GM19099 (cell line): Measurements from ENCODE around the gene MYF5.

Experiments used
- POLR2A ChIP-seq: IDR thresholded peaks from 3 replicates; pipeline ENCODE4 v1.6.1; 2011; ENCODE audit warnings: low read depth; ENCODE audit not compliant: insufficient read length; ENCODE audit errors: extremely low read depth

The MYF5 gene

GRCh38 chr12:80702889-80703805, 13.6 kb upstream of the MYF5 start:
- TF ChIP-seq POLR2A = no peak

GRCh38 chr12:80704420-80704819, 12.3 kb upstream of the MYF5 start:
- TF ChIP-seq POLR2A = no peak

- TF ChIP-seq POLR2A = no peak
Observed at GRCh38 chr12:80707126-80707829, 9.4 kb upstream of the MYF5 start, which contains the start of gene MYF6. MYF6 (plus strand) TSS chr12:80707634; CDS start chr12:80707720, 86 bp downstream.

GRCh38 chr12:80707830-80708258, 8.9 kb upstream of the MYF5 start:
- TF ChIP-seq POLR2A = no peak

GRCh38 chr12:80708259-80708974, 8.3 kb upstream of the MYF5 start:
- TF ChIP-seq POLR2A = no peak

GRCh38 chr12:80708975-80709328, 7.8 kb upstream of the MYF5 start:
- no peak for TF ChIP-seq POLR2A

- TF ChIP-seq POLR2A = no peak
Observed at GRCh38 chr12:80709811-80710726, 6.6 kb upstream of the MYF5 start.

- no peak for TF ChIP-seq POLR2A
Observed at GRCh38 chr12:80710727-80711449, 5.8 kb upstream of the MYF5 start.

GRCh38 chr12:80711866-80712265, 4.8 kb upstream of the MYF5 start:
- no peak for TF ChIP-seq POLR2A

GRCh38 chr12:80712866-80713265, 3.8 kb upstream of the MYF5 start:
- no peak for TF ChIP-seq POLR2A

GRCh38 chr12:80713419-80713818, 3.3 kb upstream of the MYF5 start:
- TF ChIP-seq POLR2A = no peak

- TF ChIP-seq POLR2A = no peak
Observed at GRCh38 chr12:80714055-80714454, 2.7 kb upstream of the MYF5 start.

GRCh38 chr12:80714846-80715245, 1.9 kb upstream of the MYF5 start:
- TF ChIP-seq POLR2A = no peak
